Hippocampal formation (tissue), 2 donors: Measurements from ENCODE around the gene KIAA1671.

Source experiments
- DNase-seq, 2 donors: peaks; one replicate each; lab custom pipeline; 2025; lab: John Stamatoyannopoulos, UW

Gene KIAA1671

GRCh38 chr22:25045159-25045558 lies 92.6 kb downstream of the KIAA1671 start:
- no peak for DNase-seq

GRCh38 chr22:25048071-25048470 lies 95.6 kb downstream of the KIAA1671 start:
- DNase-seq = no peak

GRCh38 chr22:25048659-25049647 lies 96.4 kb downstream of the KIAA1671 start:
- peak; percentile 17 to 45 for DNase-seq

- no peak for DNase-seq
Measured at GRCh38 chr22:25049770-25050169, 97.3 kb downstream of the KIAA1671 start.

- DNase-seq = no peak
Measured at GRCh38 chr22:25050566-25050965, 98.0 kb downstream of the KIAA1671 start.

- no peak for DNase-seq
Measured at GRCh38 chr22:25051073-25051472, 98.6 kb downstream of the KIAA1671 start.

- DNase-seq = no peak
Measured at GRCh38 chr22:25051983-25052710, 99.6 kb downstream of the KIAA1671 start.

- no peak for DNase-seq
Measured at GRCh38 chr22:25053153-25053805, 100.8 kb downstream of the KIAA1671 start.

GRCh38 chr22:25054943-25055511 lies 102.5 kb downstream of the KIAA1671 start:
- peak in 1 of 2 donors; percentile 24 for DNase-seq

GRCh38 chr22:25057013-25057881 lies 104.7 kb downstream of the KIAA1671 start:
- DNase-seq = peak in 1 of 2 donors; percentile 19

- DNase-seq = no peak
Measured at GRCh38 chr22:25059438-25059837, 106.9 kb downstream of the KIAA1671 start.

- DNase-seq = no peak
Measured at GRCh38 chr22:25060522-25061071, 108.1 kb downstream of the KIAA1671 start.

- DNase-seq = no peak
Measured at GRCh38 chr22:25061134-25061533, 108.6 kb downstream of the KIAA1671 start.

GRCh38 chr22:25061605-25062376 lies 109.3 kb downstream of the KIAA1671 start:
- no peak for DNase-seq

GRCh38 chr22:25062386-25063085 lies 110.0 kb downstream of the KIAA1671 start:
- DNase-seq = no peak

GRCh38 chr22:25064894-25065560 lies 112.5 kb downstream of the KIAA1671 start:
- no peak for DNase-seq

GRCh38 chr22:25066861-25067435 lies 114.4 kb downstream of the KIAA1671 start:
- no peak for DNase-seq

GRCh38 chr22:25067851-25068421 lies 115.4 kb downstream of the KIAA1671 start:
- peak; percentile 39 to 47 for DNase-seq
